D721Med (cell line): ENCODE data around the gene SEC14L5.
A peak's percentile ranks its signal among the peaks of the same experiment; 100 is the strongest.

Experiments used
- DNase-seq: peaks from one replicate; pipeline ENCODE4 v3.0.0; 2011; ENCODE audit warnings: low spot score; ENCODE audit not compliant: insufficient read length
- FAIRE-seq: peaks from 2 replicates; lab custom pipeline; 2011; peaks lifted over from hg19 to GRCh38; lab: Jason Lieb, UNC
- TF ChIP-seq, protein P1 (sequence below): IDR thresholded peaks from 2 replicates; pipeline ENCODE4 v1.5.1; 2012; ENCODE audit warnings: mild to moderate bottlenecking, control low read depth; ENCODE audit not compliant: insufficient read depth; ENCODE audit errors: missing control alignments

The SEC14L5 gene

DNA sequence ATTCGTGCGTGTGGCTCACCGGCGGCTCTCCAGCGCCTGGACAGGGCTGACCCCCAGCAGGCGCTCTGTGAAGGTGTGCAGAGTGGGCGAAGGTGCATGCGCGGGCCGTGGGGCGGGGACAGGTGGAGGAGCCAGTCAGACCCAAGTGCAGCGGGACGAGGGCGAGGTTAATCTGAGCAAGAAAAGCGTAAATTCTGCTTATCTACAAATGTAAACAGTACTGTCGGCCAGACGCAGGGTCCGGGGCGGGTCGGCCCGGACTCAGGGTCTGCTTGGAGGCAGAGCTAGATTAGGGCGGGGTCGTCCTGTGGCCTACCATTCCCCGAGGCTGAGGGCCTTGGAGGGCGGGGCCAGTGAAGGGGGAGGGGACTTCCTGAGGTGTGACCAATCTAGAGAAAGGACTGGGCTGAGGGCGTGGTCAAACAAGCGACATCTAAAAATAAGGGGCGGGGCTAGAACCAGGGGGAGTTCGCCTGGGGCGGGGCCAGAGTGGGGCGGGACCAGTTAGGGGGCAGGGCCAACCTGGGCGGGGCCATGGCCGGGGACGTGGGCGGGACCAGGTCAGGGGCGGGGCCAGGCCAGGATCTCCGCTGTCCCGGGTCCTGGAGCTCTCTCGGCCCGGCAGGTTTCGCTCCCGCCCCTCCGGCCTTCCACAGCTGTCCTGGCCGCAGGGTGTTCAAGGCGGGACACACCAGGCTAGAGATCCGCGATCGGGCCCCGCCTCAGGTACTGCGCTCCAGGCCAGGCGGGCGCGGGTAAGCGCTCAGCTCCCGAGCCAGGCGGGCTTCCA is at the start of gene SEC14L5:
SEC14L5 (plus strand) TSS at position 611 of the 790 bp plus-strand sequence. CDS start 994 bp downstream, outside the sequence.
- no peak for FAIRE-seq
- TF ChIP-seq, protein P1, sequence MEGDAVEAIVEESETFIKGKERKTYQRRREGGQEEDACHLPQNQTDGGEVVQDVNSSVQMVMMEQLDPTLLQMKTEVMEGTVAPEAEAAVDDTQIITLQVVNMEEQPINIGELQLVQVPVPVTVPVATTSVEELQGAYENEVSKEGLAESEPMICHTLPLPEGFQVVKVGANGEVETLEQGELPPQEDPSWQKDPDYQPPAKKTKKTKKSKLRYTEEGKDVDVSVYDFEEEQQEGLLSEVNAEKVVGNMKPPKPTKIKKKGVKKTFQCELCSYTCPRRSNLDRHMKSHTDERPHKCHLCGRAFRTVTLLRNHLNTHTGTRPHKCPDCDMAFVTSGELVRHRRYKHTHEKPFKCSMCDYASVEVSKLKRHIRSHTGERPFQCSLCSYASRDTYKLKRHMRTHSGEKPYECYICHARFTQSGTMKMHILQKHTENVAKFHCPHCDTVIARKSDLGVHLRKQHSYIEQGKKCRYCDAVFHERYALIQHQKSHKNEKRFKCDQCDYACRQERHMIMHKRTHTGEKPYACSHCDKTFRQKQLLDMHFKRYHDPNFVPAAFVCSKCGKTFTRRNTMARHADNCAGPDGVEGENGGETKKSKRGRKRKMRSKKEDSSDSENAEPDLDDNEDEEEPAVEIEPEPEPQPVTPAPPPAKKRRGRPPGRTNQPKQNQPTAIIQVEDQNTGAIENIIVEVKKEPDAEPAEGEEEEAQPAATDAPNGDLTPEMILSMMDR, result no peak

DNA sequence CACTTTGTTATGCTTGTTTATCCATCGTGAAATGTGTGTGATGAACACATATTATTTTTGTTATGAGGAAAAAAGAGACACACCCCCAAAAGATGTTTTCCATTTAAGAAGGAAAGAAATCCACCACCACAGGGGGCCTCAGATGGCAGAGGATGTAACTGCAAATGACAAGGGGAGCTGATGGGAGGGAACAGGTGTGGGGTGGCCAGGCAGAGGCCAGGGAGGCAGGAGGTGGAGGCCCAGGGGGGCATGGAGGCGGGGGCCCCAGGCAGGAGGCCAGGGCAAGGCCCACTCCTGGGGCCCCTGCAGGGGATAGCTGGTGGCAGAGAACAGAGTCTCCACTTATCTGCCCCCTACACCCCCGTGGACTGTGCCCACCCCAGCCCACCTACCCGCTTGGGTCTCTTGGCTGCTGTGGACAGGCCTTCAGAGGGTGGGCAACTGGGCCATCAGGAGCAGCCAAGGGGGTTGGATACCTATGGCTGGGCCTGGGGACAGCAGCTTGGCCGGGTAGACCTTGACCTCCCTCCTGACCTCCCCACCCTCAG is 49.2 kb upstream of the SEC14L5 start:
- DNase-seq (no peak), FAIRE-seq (no peak)
- TF ChIP-seq, protein P1, result no peak

More for the DNA sequence above, at the start of gene SEC14L5:
- peak; percentile 96 for DNase-seq

DNA sequence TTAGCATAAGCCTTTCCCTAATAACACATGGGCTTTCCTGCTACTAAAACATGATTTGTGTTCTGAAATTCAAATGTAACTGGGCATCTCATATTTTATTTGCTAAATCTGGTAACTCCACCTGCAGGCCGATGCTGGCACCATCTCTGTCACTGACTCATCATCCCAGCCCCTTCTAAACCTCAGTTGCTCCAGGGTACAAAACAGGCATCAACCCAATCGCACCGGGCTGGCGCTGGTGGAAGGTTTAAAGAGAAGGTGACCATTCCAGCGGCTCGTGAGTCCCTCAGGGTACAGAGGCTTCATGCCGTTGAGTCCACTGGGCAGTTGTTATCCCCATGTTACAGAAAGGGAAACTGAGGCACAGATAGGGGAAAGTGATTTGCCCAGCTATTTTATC is 48.3 kb upstream of the SEC14L5 start:
- DNase-seq (no peak), FAIRE-seq (no peak)
- TF ChIP-seq, protein P1, result peak; percentile 7

GRCh38 chr16:4910828-4911227 is 47.3 kb upstream of the SEC14L5 start:
- TF ChIP-seq, protein P1, result no peak
- DNase-seq (no peak), FAIRE-seq (no peak)

DNA sequence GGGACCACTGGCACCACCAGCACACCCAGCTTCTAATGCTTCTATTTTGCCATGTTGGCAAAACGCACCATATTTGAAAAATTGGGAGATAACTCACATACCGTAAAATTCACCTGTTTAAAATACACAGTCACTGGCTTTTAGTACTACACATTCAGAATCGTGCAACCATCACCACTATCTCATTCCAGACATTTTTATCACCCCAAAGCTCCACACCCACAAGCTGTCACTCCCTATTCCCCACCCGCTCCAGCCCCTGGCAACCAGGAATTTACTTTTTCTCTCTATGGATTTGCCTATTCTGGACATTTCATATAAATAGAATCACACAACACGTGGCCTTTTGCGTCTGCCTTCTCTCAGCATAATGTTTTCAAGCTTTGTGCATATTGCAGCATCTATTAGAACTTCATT is 46.2 kb upstream of the SEC14L5 start:
- FAIRE-seq (no peak), DNase-seq (no peak)
- TF ChIP-seq, protein P1, result no peak

DNA sequence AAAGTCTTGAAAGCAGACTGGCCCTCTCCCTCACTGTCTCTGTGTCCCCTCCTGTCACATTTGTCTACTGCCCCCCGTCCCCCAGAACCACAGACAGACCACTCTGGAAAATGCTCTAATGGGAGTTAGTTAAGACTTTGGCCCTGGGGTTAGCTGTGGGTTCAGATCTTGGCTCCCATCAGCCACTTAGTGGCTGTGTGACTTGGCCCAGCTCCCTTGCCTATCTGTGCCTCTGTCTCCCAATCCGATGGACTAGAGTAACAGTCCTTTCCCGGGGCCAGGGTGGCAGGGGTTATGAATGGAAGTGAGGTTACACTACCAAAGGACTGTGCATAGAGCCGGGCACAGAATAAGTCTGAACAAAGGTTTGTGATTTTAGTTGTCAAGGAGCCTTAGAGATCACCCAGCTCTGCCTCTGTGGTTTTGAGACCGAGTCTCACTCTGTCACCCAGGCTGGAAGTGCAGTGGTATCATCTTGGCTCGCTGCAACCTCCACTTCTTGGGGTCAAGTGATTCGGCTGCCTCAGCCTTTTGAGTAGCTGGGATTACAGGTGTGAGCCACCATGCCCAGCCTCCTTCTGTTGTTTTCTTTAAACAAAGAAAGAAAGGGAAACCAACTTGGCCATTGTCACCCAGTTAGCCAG is 44.9 kb upstream of the SEC14L5 start:
- TF ChIP-seq, protein P1, result no peak
- no peak for DNase-seq
- FAIRE-seq, result no peak
